Measurements from ENCODE around the gene MAU2. TPM values are rescaled to one million over a fixed set of nuclear protein-coding genes. Genes with fewer than 3 reads are reported as not detected.

The MAU2 gene
- total and polyA plus RNA-seq, 2 of the 13 experiments (the other 11 are each of a cell fraction or from before 2014, with no cell fraction given), result 16.8 to 33.8 TPM

GRCh38 chr19:19404879-19405860 is 84.5 kb downstream of the MAU2 start, which contains the start of gene GATAD2A (continued):
- TF ChIP-seq GLI4 (CRISPR knock-in tag; IDR thresholded peaks at IDR 0.05; ENCODE audit: borderline replicate concordance) (peak; percentile 79; the same call in 1 of the 2 replicates), ESRRA (CRISPR knock-in tag; IDR thresholded peaks at IDR 0.05; ENCODE audit: low read depth) (peak; percentile 57; the same call in 1 of the 2 replicates), FOXA1 (IDR thresholded peaks at IDR 0.05) (no peak), FOXA1 (CRISPR knock-in tag; IDR thresholded peaks at IDR 0.05) (no peak), HES4 (CRISPR knock-in tag; IDR thresholded peaks at IDR 0.05; ENCODE audit: borderline replicate concordance) (peak; percentile 94), CBX5 (CRISPR knock-in tag; IDR thresholded peaks at IDR 0.05; ENCODE audit: borderline replicate concordance) (peak; percentile 59; the same call in 1 of the 2 replicates), PPARG (CRISPR knock-in tag; conservative IDR thresholded peaks at IDR 0.05) (0 out of 2 replicates have a peak, but pooled peaks have one; percentile 14), ZNF576 (CRISPR knock-in tag; IDR thresholded peaks at IDR 0.05) (peak; percentile 91; the same call in 1 of the 2 replicates), GMEB2 (CRISPR knock-in tag; IDR thresholded peaks at IDR 0.05; ENCODE audit: low read depth) (no peak; the same call in 1 of the 2 replicates), SAP130 (CRISPR knock-in tag; IDR thresholded peaks at IDR 0.05; ENCODE audit: low read depth) (peak; percentile 85), ELF4 (CRISPR knock-in tag; IDR thresholded peaks at IDR 0.05; ENCODE audit: borderline replicate concordance) (peak; percentile 70; the same call in 1 of the 2 replicates), AKAP8 (CRISPR knock-in tag; IDR thresholded peaks at IDR 0.05) (0 out of 2 replicates have a peak, but pooled peaks have one; percentile 35), TMF1 (CRISPR knock-in tag; IDR thresholded peaks at IDR 0.05; ENCODE audit: low read depth) (peak; percentile 98), AHDC1 (CRISPR knock-in tag; IDR thresholded peaks at IDR 0.05; ENCODE audit: borderline replicate concordance) (peak; percentile 40; the same call in 1 of the 2 replicates), NR2C2 (CRISPR knock-in tag; IDR thresholded peaks at IDR 0.05; ENCODE audit: borderline replicate concordance) (peak; percentile 77)
- TF ChIP-seq, protein P1, sequence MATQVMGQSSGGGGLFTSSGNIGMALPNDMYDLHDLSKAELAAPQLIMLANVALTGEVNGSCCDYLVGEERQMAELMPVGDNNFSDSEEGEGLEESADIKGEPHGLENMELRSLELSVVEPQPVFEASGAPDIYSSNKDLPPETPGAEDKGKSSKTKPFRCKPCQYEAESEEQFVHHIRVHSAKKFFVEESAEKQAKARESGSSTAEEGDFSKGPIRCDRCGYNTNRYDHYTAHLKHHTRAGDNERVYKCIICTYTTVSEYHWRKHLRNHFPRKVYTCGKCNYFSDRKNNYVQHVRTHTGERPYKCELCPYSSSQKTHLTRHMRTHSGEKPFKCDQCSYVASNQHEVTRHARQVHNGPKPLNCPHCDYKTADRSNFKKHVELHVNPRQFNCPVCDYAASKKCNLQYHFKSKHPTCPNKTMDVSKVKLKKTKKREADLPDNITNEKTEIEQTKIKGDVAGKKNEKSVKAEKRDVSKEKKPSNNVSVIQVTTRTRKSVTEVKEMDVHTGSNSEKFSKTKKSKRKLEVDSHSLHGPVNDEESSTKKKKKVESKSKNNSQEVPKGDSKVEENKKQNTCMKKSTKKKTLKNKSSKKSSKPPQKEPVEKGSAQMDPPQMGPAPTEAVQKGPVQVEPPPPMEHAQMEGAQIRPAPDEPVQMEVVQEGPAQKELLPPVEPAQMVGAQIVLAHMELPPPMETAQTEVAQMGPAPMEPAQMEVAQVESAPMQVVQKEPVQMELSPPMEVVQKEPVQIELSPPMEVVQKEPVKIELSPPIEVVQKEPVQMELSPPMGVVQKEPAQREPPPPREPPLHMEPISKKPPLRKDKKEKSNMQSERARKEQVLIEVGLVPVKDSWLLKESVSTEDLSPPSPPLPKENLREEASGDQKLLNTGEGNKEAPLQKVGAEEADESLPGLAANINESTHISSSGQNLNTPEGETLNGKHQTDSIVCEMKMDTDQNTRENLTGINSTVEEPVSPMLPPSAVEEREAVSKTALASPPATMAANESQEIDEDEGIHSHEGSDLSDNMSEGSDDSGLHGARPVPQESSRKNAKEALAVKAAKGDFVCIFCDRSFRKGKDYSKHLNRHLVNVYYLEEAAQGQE (IDR thresholded peaks at IDR 0.05; ENCODE audit: borderline replicate concordance in 1 of 2, low read depth in 1 of 2, low read length in 2 of 2), result peak in 1 of 2 experiments; percentile 6; a peak in 1 of 4 replicates

All from HepG2 (cell line).